H1 (cell line): ENCODE data around the gene RPLP2. TPM values are rescaled to one million over a fixed set of nuclear protein-coding genes. Genes with fewer than 3 reads are reported as not detected.

Source experiments
- CREB1 ChIP-seq: IDR thresholded peaks from 2 replicates; pipeline ENCODE4 v1.6.1; 2012; ENCODE audit warnings: inconsistent platforms
- POLR2AphosphoS5 ChIP-seq: IDR thresholded peaks from 2 replicates; pipeline ENCODE4 v1.6.1; 2011; ENCODE audit warnings: low read depth, low read length
- SIN3A ChIP-seq, 2 experiments: IDR thresholded peaks in 1 of 2; conservative IDR thresholded peaks in 1 of 2; 2 replicates each; pipeline ENCODE4 v1.6.1; 2011 to 2012; ENCODE audit warnings: low read length in 2 of 2, improper control_type of control experiment in 1 of 2, low read depth in 1 of 2, mild to moderate bottlenecking in 1 of 2
- SIX5 ChIP-seq: IDR thresholded peaks from 2 replicates; pipeline ENCODE4 v1.6.1; 2011; ENCODE audit warnings: mild to moderate bottlenecking, low read depth, low read length
- TCF12 ChIP-seq: IDR thresholded peaks from 2 replicates; pipeline ENCODE4 v1.6.1; 2011; ENCODE audit warnings: low read depth, mild to moderate bottlenecking, low read length
- TEAD4 ChIP-seq: IDR thresholded peaks from 2 replicates; pipeline ENCODE4 v1.6.1; 2012; ENCODE audit warnings: low read depth, low read length, inconsistent platforms, mixed read lengths
- polyA plus RNA-seq, 7 experiments: library from polyadenylated mRNA; depleted of rRNA in 3 of 7; stranded (reverse) in 5 of 7; unstranded in 2 of 7; fragments of >200 nt in 5 of 7; fragments of 200-250 nt in 2 of 7; gene quantifications; 1 replicate in 5 of 7; 2 replicates in 1 of 7; 4 replicates in 1 of 7; pipeline versions ENCODE4 v1.2.1 to v1.2.3, GENCODE V29; 2011 to 2013; ENCODE audit warnings: missing spikeins in 2 of 7, mixed read lengths in 2 of 7
- total RNA-seq: library from RNA; stranded (reverse); fragmentation: NEBNext Ultra II Directional; extraction: Animal tissue kit (Norgen Biotek cat#: 25700); gene quantifications from 2 replicates; pipeline ENCODE4 v1.2.1, GENCODE V29; 2021

RPLP2 gene
- total and polyA plus RNA-seq, 2 of the 8 experiments (the other 6 are each of a cell fraction or from before 2014, with no cell fraction given), result 1,789 to 2,106 TPM

DNA sequence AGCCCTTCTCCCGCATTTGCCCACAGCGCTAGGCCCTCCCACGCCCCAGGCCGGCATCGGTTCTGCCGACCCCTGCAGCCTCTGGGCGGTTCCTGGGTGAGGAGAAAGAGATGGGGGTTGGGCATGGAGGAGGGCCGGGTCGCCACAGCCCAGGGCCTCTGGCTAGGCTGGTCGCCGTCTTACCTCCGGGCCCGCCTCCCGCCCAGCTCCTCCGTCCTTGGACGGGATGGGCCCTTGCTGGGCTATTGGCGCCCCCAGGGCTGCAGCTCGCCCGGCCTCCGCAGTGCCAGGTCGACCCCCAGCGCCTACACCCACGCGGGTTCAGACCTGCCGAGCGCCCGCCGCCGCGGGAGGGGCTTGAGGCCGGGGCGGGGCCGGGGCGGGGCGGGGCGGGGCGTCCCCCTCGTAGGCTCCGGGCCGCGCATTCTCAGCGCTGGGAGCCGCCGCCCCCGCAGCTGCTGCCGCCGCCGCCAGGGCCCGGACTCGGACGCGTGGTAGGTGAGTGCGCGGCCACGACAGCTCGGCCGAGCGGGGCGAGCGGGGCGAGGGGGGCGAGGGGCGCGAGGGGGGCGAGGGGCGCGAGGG, 22.9 kb downstream of the RPLP2 start, which contains the start of gene CD151 (continued):
- no peak for TF ChIP-seq TCF12
- 0 out of 4 replicates have a peak, but pooled peaks of 1 of the 2 experiments have one; percentile 23 for TF ChIP-seq SIN3A (conservative IDR thresholded peaks at IDR 0.05 in 1 of 2, IDR thresholded peaks at IDR 0.05 in 1 of 2; ENCODE audit: low read depth in 1 of 2, low read length in 2 of 2)
- TF ChIP-seq TEAD4, result no peak
- TF ChIP-seq POLR2AphosphoS5, result no peak
- TF ChIP-seq CREB1, result no peak
- no peak for TF ChIP-seq SIX5
- TF ChIP-seq, all 59 proteins: peak for 9
